HG02885 (cell line): Measurements from ENCODE around the gene SELENOV.

Experiments used
- ATAC-seq: cut with Tn5 transposase; IDR thresholded peaks from one replicate; pipeline ENCODE4 v1.9.1; 2021; ENCODE audit warnings: mild to moderate bottlenecking; ENCODE audit not compliant: unreplicated experiment, poor library complexity

Gene SELENOV

DNA sequence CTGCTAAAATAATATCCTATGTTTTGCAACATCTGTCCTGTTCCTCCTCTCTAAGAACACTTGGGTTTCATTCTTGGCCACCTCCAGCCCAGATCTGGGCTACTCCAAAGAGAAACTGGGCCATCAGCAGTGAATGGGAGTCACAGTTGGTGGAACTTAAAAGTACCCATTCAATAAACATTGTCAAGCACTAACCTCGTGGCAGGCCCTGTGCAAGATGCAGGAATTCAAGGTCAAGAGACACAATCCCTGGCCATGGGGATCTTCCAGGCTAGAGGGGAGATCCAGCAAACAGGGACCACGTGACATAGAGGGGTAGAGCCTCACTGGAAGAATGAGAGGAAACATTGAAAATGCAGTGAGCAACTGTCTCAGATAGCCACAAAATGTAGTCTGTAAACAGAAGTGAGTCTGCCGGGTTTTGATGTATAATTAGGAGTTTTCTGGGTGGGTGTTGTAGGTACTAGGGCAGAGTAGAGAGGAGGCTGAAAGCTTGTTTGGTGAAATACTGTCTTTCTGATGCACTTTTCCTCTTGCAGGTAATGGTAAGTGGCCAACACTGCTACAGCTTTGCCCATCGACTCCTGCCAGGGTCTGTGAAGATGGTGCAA lies 39.9 kb downstream of the SELENOV start:
- ATAC-seq: no peak

DNA sequence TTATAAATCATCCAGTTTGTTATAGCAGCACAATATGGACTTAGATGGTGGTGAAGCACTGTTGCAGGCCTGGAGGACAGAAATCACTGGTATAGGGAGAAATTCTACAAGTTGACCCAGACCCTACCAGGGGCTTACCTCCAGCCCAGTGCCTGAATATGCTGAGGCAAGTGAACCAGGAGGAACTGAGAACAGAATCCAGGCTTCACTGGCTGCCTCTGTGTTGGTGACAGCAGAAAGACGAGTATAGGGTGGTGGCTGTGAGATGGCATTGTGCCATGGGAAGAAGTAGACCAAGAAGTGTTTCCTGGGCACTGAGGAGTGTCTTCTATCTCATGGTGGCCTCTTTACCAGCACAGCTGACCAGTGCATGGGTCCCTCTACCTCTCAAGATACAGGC lies 40.9 kb downstream of the SELENOV start:
- no peak for ATAC-seq

DNA sequence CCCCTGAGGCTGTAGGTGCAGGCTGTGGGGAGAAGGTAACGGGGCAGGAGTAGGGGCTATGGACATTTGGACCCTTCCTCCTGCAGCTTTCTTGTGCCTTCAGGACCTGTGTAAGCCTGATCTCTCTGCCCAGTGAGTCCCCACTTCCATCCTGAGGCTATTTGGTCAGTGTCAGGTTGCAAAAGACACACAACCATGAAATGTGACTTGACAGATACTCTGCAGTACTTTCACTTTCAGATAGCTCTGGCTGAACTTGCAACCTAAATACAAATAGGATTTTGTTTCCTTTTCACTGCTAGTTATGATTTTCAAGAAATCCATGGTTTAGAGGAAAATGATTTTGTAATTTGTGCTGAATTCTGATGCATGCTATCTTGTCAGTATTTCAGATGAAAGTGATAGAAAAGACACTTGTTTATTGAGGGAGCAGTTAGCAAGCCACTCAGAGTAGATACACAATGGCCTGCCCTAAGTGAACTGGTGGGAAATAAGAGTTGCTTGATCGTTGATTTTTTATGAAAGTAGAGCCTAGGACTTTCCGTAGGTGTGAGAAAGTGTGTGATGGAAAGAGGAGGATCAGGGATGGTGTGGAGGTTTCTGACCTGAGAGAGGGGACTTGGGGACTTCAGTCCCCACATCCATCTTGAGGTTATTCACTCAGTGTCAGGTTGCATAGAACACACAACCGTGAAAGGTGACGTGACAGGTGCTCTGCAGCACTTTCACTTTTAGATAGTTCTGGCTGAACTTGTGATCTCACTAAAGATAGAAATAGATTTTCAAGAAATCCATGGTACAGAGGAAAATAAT lies 43.1 kb downstream of the SELENOV start:
- no peak for ATAC-seq

DNA sequence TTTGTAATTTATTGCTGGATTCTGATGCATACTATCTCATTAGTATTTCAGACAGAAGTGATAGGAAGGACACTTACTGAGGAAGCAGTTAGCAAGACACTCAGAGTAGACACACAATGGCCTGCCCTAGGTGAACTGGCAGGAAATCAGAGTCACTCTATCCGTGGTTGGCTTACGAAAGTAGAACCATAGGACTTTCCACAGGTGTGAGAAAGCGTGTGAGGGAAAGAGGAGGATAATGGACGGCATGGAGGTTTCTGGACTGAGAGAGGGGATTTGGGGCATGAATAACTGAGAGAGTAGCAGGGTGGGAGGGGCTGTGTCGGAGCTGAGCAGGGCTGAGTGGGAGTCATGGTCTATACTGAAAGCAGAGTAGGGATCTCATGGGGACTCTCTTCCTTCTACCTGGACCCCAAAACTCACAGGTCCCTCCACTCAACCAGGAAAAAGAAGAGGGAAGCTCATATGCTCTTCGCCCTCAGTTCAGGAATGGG lies 43.7 kb downstream of the SELENOV start:
- no peak for ATAC-seq

DNA sequence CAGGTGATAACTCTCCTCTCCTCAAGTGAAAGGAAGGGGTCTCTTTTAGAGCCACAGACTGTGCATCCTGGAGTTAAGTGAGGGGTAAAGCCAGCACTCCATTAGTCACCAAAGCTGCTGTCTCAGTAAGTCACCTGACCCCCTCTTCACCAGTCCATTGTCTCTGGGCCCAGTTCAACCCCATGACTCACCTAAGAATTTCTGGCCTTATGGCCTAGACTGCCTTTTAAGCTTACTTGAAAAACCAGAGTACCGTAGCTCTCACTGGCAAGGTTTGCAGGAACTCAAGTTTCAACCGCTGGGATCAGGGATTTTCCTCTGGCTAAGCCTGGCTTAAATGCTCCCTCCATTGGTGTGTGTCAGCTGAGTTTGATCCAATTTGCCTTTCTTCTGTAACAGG lies 48.5 kb downstream of the SELENOV start:
- no peak for ATAC-seq

DNA sequence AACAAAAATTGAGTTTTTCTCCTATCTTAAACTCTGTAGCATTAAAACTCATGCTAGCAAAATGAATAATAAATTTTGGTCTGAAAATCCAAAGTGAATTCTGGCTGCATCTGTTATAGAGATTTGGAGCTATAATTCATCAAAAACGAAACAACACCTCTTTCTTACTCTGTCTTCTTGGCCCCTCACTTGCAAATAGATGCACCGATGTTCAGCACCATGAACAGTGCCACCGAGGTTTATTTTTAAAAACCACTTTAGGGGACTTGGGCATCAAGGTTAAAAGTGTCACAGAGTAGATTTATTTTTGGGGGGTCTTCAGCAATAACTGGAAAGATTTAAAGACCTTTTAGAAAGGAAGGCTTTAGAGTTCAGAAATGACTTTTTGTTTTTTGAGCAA lies 51.1 kb downstream of the SELENOV start:
- no peak for ATAC-seq

DNA sequence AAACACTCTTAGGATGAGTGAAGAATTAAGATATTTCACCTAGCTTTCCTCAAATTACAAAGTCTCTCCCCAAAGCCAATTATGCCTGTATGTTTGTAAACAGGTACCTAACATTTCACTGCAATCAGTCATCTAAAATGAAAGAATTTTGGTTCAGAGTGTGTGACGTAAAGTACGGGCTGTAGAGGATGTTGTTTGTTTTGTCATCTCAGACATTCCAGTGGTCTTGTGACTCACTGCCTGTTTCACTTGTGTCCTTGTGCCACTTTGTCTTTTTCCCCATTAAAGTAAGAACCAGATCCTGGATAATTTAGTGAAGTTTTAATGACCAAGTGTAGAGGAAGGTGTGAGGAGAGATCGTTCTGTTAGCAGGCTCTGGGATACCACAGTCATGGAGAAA lies 53.7 kb downstream of the SELENOV start:
- no peak for ATAC-seq
